Measurements from ENCODE around the gene ORC2. TPM values are rescaled to one million over a fixed set of nuclear protein-coding genes. Genes with fewer than 3 reads are reported as not detected.

ORC2 gene
- total and polyA plus RNA-seq, 2 donors (not counting 1 experiment from before 2014, with no cell fraction given): 5.7 to 13.9 TPM

DNA sequence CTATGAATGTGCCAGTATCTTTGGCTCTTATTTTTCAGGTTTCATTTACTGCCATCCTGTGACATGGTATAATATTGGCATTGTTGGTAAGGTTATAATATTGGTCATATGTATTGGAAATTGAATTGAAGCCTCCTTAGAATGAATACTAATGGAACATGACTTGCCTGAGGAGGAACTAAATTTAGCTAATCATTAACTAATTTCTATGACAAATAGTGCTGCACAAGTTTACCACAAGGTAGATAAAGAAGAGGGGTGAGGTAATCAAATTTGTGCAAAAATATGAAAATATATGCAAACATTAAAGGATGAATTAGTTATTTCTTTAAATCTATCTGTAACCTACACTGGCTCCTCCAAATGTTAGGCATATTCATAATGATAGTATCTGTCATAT lies 43.2 kb upstream of the ORC2 start:
- Histone ChIP-seq H3K4me2 (ENCODE audit: extremely low read depth, insufficient read depth, low read length) (no peak overlapping the region), H3K79me2 (ENCODE audit: control insufficient read depth, insufficient read depth, low read length) (no peaks in the 10 kb centered on the region), H3K27me3 (ENCODE audit: control insufficient read depth, insufficient read depth, low read length) (no peaks in the 10 kb centered on the region), H4K20me1 (ENCODE audit: control insufficient read depth, extremely low read depth, insufficient read depth, low read length) (no peaks in the 10 kb centered on the region), H3K4me1 (ENCODE audit: control insufficient read depth, extremely low read depth, insufficient read depth, low read length) (no peaks in the 10 kb centered on the region), H2AFZ (ENCODE audit: low read length) (no peak overlapping the region), H3K9ac (ENCODE audit: insufficient read depth, low read length) (no peak overlapping the region), H3K27ac (ENCODE audit: insufficient read depth, low read length) (no peak overlapping the region), H3K9me3 (ENCODE audit: control insufficient read depth, insufficient read depth, low read depth, low read length) (no peaks in the 10 kb centered on the region), H3K4me3 (replicated peaks in 1 of 4; ENCODE audit: control extremely low read depth in 1 of 4, insufficient read depth in 1 of 4, low read depth in 3 of 4, low read length in 4 of 4) (no peak overlapping the region), H3K36me3 (ENCODE audit: control insufficient read depth, insufficient read depth, low read length) (no peaks in the 10 kb centered on the region)
- DNase-seq (ENCODE audit: low read depth in 2 of 2): no peak
- no peak for TF ChIP-seq EZH2 (IDR thresholded peaks at IDR 0.05; ENCODE audit: low read length, missing control alignments)
- TF ChIP-seq, protein P1, sequence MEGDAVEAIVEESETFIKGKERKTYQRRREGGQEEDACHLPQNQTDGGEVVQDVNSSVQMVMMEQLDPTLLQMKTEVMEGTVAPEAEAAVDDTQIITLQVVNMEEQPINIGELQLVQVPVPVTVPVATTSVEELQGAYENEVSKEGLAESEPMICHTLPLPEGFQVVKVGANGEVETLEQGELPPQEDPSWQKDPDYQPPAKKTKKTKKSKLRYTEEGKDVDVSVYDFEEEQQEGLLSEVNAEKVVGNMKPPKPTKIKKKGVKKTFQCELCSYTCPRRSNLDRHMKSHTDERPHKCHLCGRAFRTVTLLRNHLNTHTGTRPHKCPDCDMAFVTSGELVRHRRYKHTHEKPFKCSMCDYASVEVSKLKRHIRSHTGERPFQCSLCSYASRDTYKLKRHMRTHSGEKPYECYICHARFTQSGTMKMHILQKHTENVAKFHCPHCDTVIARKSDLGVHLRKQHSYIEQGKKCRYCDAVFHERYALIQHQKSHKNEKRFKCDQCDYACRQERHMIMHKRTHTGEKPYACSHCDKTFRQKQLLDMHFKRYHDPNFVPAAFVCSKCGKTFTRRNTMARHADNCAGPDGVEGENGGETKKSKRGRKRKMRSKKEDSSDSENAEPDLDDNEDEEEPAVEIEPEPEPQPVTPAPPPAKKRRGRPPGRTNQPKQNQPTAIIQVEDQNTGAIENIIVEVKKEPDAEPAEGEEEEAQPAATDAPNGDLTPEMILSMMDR (conservative IDR thresholded peaks at IDR 0.05 in 1 of 2, IDR thresholded peaks at IDR 0.05 in 1 of 2; ENCODE audit: low read depth in 1 of 2, low read length in 2 of 2): no peak

- no peaks in the 10 kb centered on the region for H3K36me3 ChIP-seq (ENCODE audit: control insufficient read depth, insufficient read depth, low read length)
- no peak for DNase-seq (ENCODE audit: low read depth in 2 of 2)
- no peak overlapping the region for H3K4me2 ChIP-seq (ENCODE audit: extremely low read depth, insufficient read depth, low read length)
- TF ChIP-seq, protein P1 (conservative IDR thresholded peaks at IDR 0.05 in 1 of 2, IDR thresholded peaks at IDR 0.05 in 1 of 2; ENCODE audit: low read depth in 1 of 2, low read length in 2 of 2): no peak
- no peak for TF ChIP-seq EZH2 (IDR thresholded peaks at IDR 0.05; ENCODE audit: low read length, missing control alignments)
- no peak overlapping the region for H3K9ac ChIP-seq (ENCODE audit: insufficient read depth, low read length)
- H3K4me1 ChIP-seq (ENCODE audit: control insufficient read depth, extremely low read depth, insufficient read depth, low read length): no peaks in the 10 kb centered on the region
- no peaks in the 10 kb centered on the region for H4K20me1 ChIP-seq (ENCODE audit: control insufficient read depth, extremely low read depth, insufficient read depth, low read length)
- no peaks in the 10 kb centered on the region for H3K9me3 ChIP-seq (ENCODE audit: control insufficient read depth, insufficient read depth, low read depth, low read length)
- H3K27me3 ChIP-seq (ENCODE audit: control insufficient read depth, insufficient read depth, low read length): no peaks in the 10 kb centered on the region
- H2AFZ ChIP-seq (ENCODE audit: low read length): no peak overlapping the region
- no peaks in the 10 kb centered on the region for H3K79me2 ChIP-seq (ENCODE audit: control insufficient read depth, insufficient read depth, low read length)
- H3K4me3 ChIP-seq (replicated peaks in 1 of 4; ENCODE audit: control extremely low read depth in 1 of 4, insufficient read depth in 1 of 4, low read depth in 3 of 4, low read length in 4 of 4): no peak overlapping the region
- no peak overlapping the region for H3K27ac ChIP-seq (ENCODE audit: insufficient read depth, low read length)
Observed at GRCh38 chr2:201004370-201004769, 40.9 kb upstream of the ORC2 start.

GRCh38 chr2:200993097-200993496 lies 29.6 kb upstream of the ORC2 start:
- peaks cover 4% of the 10 kb centered on the region for H3K36me3 ChIP-seq (ENCODE audit: control insufficient read depth, insufficient read depth, low read length)

More at GRCh38 chr2:200993097-200993496, 29.6 kb upstream of the ORC2 start:
- no peaks in the 10 kb centered on the region for H4K20me1 ChIP-seq (ENCODE audit: control insufficient read depth, extremely low read depth, insufficient read depth, low read length)
- no peak overlapping the region for H3K27ac ChIP-seq (ENCODE audit: insufficient read depth, low read length)
- peak; percentile 9 to 27 for DNase-seq (ENCODE audit: low read depth in 2 of 2)
- no peaks in the 10 kb centered on the region for H3K9me3 ChIP-seq (ENCODE audit: control insufficient read depth, insufficient read depth, low read depth, low read length)
- H3K9ac ChIP-seq (ENCODE audit: insufficient read depth, low read length): no peak overlapping the region
- H3K4me2 ChIP-seq (ENCODE audit: extremely low read depth, insufficient read depth, low read length): no peak overlapping the region
- H3K79me2 ChIP-seq (ENCODE audit: control insufficient read depth, insufficient read depth, low read length): no peaks in the 10 kb centered on the region
- TF ChIP-seq, protein P1 (conservative IDR thresholded peaks at IDR 0.05 in 1 of 2, IDR thresholded peaks at IDR 0.05 in 1 of 2; ENCODE audit: low read depth in 1 of 2, low read length in 2 of 2): no peak
- no peak for TF ChIP-seq EZH2 (IDR thresholded peaks at IDR 0.05; ENCODE audit: low read length, missing control alignments)
- H3K27me3 ChIP-seq (ENCODE audit: control insufficient read depth, insufficient read depth, low read length): no peaks in the 10 kb centered on the region
- H2AFZ ChIP-seq (ENCODE audit: low read length): no peak overlapping the region
- no peaks in the 10 kb centered on the region for H3K4me1 ChIP-seq (ENCODE audit: control insufficient read depth, extremely low read depth, insufficient read depth, low read length)
- H3K4me3 ChIP-seq (replicated peaks in 1 of 4; ENCODE audit: control extremely low read depth in 1 of 4, insufficient read depth in 1 of 4, low read depth in 3 of 4, low read length in 4 of 4): no peak overlapping the region
